HCT116 (cell line): ENCODE data around the gene DAPK3.

Source experiments
- CEBPB ChIP-seq: IDR thresholded peaks from 2 replicates; pipeline ENCODE4 v1.6.1; 2012; ENCODE audit warnings: low read depth
- CTCF ChIP-seq, 3 experiments: fragments of 200-600 bp in 1 of 3; sonication (generic) in 1 of 3; IDR thresholded peaks in 2 of 3; conservative IDR thresholded peaks in 1 of 3; 2 replicates each; pipeline ENCODE4 v1.5.1; 2012 to 2017; ENCODE audit warnings: low read depth in 2 of 3, low read length in 2 of 3, antibody characterized with exemption in 1 of 3, borderline replicate concordance in 1 of 3, control low read depth in 1 of 3, mild to moderate bottlenecking in 1 of 3, mixed read lengths in 1 of 3, mixed run types in 1 of 3, moderate library complexity in 1 of 3; ENCODE audit not compliant: insufficient read depth in 1 of 3
- REST ChIP-seq: IDR thresholded peaks from 2 replicates; pipeline ENCODE4 v1.6.1; 2012; ENCODE audit warnings: low read depth
- ZFX ChIP-seq: fragments of 450-650 bp; IDR thresholded peaks from 2 replicates; pipeline ENCODE4 v1.6.1; 2017

GRCh38 chr19:3968556-3969434 is 2.1 kb downstream of the DAPK3 start:
- TF ChIP-seq CEBPB (no peak), REST (no peak), CTCF (IDR thresholded peaks at IDR 0.05 in 2 of 3, conservative IDR thresholded peaks at IDR 0.05 in 1 of 3; ENCODE audit: borderline replicate concordance in 1 of 3, insufficient read depth in 1 of 3, low read depth in 2 of 3, low read length in 2 of 3) (no peak), ZFX (no peak)
